Measurements from ENCODE around the gene RIPPLY2. TPM values are rescaled to one million over a fixed set of nuclear protein-coding genes. Genes with fewer than 3 reads are reported as not detected.

The RIPPLY2 gene
- total RNA-seq, 1 donor from 2014 or later, result not detected

DNA sequence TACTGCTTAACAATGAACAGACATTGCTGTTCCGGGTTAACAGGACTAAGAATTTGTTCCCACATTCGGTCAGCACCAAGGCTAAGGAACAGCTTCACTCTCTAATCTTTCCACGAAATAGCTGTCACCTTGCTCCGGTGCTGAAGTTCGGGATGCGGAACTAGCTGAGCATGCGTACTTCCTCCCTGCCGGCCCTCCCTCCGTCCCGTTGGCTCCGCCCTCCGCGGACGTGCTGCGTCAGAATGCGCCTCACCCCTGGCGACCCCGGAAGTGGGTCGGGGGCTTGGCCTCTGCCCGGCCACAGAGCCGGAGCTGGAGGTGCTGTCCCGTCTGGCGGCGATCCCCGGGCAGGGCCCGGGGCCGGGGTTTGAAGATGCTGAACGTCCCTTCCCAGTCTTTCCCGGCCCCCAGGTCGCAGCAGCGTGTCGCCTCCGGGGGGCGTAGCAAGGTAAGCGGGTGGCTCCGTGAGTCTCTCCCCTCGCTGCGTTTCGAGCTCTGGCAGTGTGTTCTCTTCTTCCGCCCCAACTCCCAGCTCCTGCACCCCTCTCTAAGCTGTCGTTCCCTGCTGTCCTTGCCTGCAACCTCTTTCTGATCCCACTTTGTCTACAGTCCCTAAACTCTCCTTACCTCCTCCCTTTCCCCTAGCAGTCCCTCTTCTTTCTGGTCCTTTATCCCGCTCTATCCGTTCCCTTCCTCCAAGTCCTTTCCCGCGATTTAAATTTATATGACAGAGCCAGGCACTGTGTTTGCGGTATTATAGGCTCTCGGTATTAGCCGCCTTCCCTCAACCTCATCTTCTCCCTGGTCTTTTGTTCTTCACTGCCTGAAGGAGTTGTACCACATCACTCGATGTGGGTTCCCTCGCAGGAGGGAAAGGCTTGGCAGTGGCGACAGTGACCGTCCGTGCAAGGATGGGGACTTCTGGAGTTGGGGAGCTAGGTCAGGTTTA, 6.5 kb downstream of the RIPPLY2 start, which contains the start of gene CYB5R4:
TSS of gene CYB5R4 (plus strand) at position 280 of the 949 bp plus-strand sequence. CDS start at position 374, 94 bp downstream.
- intact Hi-C loops (cut with DNase I), result no loop called here
- peak; percentile 97 for DNase-seq (ENCODE audit: low spot score)

DNA sequence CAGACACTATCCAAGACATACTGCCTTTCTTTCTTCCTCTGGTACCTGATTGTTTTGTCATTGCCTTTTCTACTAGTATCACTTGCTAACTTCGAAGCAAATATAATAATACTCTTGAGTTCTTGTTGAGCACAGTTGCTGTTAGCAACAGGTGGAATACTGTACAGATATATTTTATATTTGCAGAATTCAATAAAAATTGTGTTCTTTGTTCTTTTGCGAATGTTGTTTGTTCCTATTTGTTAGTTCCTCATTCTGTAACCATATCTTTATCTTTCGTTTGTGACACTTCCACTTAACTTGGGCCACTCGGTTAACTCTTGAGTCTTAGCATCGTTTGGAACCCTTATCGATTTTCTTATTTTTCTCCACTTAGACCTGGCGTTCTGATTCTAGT, 7.2 kb downstream of the RIPPLY2 start:
- no peak for DNase-seq (ENCODE audit: low spot score)
- intact Hi-C loops (cut with DNase I), result no loop called here

- DNase-seq (ENCODE audit: low spot score), result no peak
- intact Hi-C loops (cut with DNase I), result no loop called here
Observed at GRCh38 chr6:83860782-83861495, 7.8 kb downstream of the RIPPLY2 start.

DNA sequence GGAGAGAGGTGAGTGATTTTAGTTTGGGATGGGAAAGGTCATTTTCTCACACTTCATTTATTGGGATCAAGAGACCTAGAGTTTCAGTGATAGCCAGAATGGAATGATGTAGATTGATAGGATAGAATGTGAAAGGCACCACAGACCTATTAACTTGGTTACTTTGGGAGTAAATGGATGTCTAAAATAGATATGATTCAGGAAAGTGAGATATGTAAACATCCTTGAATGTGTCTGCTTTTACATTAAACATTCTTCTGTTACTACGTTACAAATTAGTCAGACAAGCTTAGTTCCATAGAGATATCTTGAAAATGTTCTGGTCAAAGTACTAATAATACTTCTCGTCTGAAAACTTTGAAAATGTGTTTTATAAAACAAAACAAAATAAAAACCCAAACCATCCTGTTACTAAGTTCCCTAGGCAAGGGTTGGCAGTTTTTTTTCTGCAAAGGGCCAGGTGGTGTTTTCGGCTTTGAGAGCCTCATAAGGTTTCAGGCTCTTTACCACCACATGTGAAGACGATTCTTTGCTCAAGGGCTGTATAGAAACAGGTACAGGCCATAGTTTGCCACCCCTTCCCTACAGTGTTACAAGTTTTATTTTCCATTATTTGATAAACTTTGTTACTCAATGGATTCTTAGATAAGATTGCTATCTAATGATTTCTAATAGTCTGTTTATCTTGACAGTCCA, 9.8 kb downstream of the RIPPLY2 start:
- intact Hi-C loops (cut with DNase I), result no loop called here
- DNase-seq (ENCODE audit: low spot score), result no peak

DNA sequence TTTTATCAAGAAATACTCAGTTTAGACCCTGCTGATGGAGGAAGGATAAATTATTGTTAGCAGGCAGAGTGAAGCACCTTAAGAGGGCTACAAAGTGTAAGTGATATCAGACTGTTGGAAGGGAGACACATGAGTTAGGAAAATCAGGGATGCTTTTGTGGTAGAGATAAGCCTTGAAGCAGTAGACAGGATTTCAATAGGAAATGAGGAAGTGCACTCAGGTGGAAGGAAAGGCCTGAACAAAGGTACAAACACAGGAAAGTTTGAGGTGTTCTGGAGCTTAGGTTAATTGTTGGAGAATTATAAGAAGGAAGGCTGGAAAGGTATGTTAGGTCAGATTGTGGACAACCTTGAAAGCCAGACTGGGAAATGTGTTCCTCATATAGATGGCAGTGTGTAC, 13.9 kb downstream of the RIPPLY2 start:
- no peak for DNase-seq (ENCODE audit: low spot score)

DNA sequence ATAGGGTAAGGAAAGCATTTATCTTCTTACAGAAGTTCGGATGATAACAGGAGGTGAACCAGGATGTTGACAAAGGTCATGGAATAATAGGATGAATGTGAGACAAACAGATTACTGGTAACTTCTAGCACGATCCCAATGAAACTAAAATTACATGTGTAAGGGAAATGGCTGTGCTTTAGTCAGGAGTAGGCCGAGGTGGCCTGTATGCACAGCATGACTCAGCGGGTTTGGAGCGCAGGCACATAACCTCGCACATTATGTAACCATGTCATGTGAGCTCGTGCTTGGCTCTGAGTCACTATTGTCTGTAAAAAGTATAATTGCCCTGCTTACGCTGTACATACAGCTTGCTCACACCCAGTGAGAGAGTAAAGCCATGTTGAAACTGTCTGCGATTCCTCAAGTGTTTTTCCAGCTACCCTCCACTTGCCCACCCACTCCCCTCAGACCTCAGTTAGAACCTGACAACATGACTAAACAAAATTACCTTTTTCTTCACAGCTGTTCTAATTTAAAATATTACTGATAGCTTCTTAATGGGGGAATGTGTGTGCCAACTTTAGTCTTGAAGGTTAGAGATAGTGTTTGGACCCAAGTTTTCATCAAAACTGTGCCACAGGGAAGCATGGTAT, 14.5 kb downstream of the RIPPLY2 start:
- peak; percentile 78 for DNase-seq (ENCODE audit: low spot score)
- intact Hi-C loops (cut with DNase I), result no loop called here

More for the DNA sequence above, 13.9 kb downstream of the RIPPLY2 start:
- intact Hi-C loops (cut with DNase I), result no loop called here

- intact Hi-C loops (cut with DNase I), result no loop called here
- no peak for DNase-seq (ENCODE audit: low spot score)
Observed at GRCh38 chr6:83868639-83869038, 15.5 kb downstream of the RIPPLY2 start.

- no peak for DNase-seq (ENCODE audit: low spot score)
- intact Hi-C loops (cut with DNase I), result no loop called here
Observed at GRCh38 chr6:83870649-83871048, 17.5 kb downstream of the RIPPLY2 start.

DNA sequence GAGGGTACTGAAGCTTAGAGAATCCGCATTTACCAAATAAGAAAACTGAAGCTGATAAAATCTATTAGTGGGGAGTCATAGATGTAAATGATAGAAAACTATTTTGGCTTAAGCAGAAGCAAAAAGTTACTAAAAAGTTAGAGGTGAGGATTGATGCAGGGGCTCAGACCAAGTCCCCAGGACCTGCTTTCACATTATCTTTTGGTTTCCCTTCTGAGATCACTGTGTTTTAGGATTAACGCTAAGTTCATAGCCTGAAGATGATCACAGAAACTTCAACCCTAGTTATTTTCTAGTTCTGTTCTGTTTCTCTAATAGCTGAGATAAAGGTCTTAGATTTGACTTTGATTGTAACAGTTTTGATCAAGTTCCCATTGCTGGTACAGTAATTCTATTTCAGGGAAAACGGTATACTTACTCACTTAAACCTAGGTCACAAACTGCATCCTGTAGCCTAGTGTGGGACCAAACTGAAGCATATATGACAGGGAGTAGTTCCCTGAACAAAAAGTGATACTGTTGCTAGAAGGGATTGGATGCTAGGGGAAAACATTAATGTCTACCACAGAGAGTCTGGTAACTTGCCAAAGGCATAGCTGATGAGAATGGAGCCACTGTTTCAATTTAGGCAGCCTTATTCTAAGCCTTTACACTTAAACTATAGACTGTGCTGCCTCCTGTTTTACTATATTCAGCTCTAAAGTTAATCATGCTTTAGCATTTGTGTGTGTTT, 19.4 kb downstream of the RIPPLY2 start:
- intact Hi-C loops (cut with DNase I), result no loop called here
- no peak for DNase-seq (ENCODE audit: low spot score)

GRCh38 chr6:83873869-83874268, 20.7 kb downstream of the RIPPLY2 start:
- intact Hi-C loops (cut with DNase I), result no loop called here
- no peak for DNase-seq (ENCODE audit: low spot score)

DNA sequence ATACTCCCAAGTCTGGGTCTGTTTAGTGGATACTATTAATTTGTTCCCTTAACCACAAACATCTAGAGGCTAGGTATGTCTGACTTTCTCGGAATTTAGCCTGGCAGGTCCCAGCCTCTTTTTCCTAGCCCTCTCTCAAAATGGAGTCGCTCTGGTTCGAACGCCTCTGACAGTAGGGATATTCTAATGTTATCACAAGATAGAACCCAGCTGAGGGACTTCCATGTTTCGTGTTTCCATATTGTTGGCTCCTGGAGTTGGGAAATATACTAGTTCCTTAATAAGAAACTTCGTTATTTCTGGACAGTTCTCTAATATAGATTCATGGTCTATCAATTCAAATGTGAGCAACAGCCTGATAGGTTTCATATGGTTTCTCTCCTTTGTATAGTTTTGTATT, 22.7 kb downstream of the RIPPLY2 start:
- intact Hi-C loops (cut with DNase I), result no loop called here
- DNase-seq (ENCODE audit: low spot score), result no peak

- intact Hi-C loops (cut with DNase I), result no loop called here
- DNase-seq (ENCODE audit: low spot score), result no peak
Observed at GRCh38 chr6:83878902-83879644, 25.9 kb downstream of the RIPPLY2 start.

DNA sequence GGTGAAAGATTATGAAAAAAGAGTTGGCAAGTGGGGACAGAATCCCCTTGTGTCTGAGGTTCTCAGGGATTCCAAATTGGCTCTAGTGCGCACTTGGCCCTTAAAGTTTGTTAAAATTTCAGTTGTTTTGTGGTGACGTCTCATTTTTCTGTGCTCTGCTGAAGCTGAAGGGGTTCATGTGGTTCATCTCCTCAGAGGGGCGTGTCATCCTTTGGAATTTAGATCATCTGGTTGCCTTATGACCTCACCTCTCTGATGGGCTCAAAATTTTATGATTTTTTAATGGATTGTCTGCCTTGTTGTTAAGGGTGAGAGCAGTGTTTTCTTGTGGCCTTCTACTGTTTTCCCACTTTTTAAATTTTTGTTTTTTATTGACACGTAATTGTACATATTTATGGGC, 26.6 kb downstream of the RIPPLY2 start:
- no peak for DNase-seq (ENCODE audit: low spot score)

DNA sequence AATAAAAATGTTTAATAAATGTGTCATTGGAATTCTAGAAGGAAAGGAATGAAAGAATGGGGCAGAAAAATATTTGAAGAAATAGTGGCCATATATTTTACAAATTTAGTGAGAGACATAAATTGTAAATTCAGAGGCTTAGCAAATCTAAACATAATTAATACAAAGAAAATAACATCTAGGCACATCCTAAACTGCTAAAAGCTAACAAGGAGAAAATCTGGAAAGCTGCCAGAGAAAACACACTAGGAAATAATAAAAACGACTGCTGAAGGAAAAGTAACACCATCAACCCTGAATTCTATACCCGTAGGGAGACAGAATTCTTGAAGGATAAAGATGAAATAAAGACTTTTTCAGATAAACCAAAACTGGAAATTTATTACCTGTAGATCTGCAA, 30.1 kb downstream of the RIPPLY2 start:
- intact Hi-C loops (cut with DNase I), result loop anchor here (2.0 kb wide), 1 partner anchor 344 kb away; the partner anchor contains the start of gene CEP162

More for the DNA sequence above, 26.6 kb downstream of the RIPPLY2 start:
- intact Hi-C loops (cut with DNase I), result no loop called here

GRCh38 chr6:83884523-83884922, 31.4 kb downstream of the RIPPLY2 start:
- DNase-seq (ENCODE audit: low spot score), result no peak
- intact Hi-C loops (cut with DNase I), result no loop called here

More for the DNA sequence above, 30.1 kb downstream of the RIPPLY2 start:
- DNase-seq (ENCODE audit: low spot score), result no peak

DNA sequence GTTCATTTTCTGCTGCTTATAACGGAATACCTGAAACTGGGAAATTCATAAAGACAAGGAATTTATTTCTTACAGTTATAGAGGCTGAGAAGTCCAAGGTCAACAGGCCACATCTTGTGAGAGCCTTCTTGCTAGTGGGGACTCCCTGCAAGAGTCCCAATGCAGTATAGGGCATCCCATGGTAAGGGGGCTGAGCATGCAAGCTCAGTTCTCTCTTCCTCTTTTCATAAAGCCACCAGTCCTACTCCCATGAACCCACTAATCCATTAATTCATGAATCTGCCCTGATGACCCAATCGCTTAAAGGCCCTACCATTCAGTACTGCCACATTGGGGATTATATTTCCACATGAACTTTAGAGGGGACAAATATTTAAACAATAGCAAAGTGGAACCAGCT, 32.8 kb downstream of the RIPPLY2 start:
- no peak for DNase-seq (ENCODE audit: low spot score)
- intact Hi-C loops (cut with DNase I), result no loop called here

GRCh38 chr6:83889621-83890020, 36.5 kb downstream of the RIPPLY2 start:
- no peak for DNase-seq (ENCODE audit: low spot score)
- intact Hi-C loops (cut with DNase I), result no loop called here

GRCh38 chr6:83890520-83890919, 37.4 kb downstream of the RIPPLY2 start:
- DNase-seq (ENCODE audit: low spot score), result no peak
- intact Hi-C loops (cut with DNase I), result no loop called here
